ENCODE measurements around the gene WIPF2. TPM values are rescaled to one million over a fixed set of nuclear protein-coding genes. Genes with fewer than 3 reads are reported as not detected.

Gene WIPF2
- total RNA-seq, 1 donor from 2014 or later = 38.3 TPM

- H3K4me3 ChIP-seq = no peak overlapping the region
- DNase-seq = no peak
- peaks cover 23% of the 10 kb centered on the region for H3K4me1 ChIP-seq
- peaks cover 7% of the 10 kb centered on the region for H3K36me3 ChIP-seq
- ATAC-seq = no peak
- H3K27me3 ChIP-seq = no peaks in the 10 kb centered on the region
- intact Hi-C loops (cut with DNase I) = no loop called here
- H3K27ac ChIP-seq = no peak overlapping the region
- H3K9me3 ChIP-seq = no peaks in the 10 kb centered on the region
- no peak for TF ChIP-seq CTCF (IDR thresholded peaks at IDR 0.05)
These were observed 40.4 kb upstream of the WIPF2 start for GRCh38 chr17:40178660-40179059.

DNA sequence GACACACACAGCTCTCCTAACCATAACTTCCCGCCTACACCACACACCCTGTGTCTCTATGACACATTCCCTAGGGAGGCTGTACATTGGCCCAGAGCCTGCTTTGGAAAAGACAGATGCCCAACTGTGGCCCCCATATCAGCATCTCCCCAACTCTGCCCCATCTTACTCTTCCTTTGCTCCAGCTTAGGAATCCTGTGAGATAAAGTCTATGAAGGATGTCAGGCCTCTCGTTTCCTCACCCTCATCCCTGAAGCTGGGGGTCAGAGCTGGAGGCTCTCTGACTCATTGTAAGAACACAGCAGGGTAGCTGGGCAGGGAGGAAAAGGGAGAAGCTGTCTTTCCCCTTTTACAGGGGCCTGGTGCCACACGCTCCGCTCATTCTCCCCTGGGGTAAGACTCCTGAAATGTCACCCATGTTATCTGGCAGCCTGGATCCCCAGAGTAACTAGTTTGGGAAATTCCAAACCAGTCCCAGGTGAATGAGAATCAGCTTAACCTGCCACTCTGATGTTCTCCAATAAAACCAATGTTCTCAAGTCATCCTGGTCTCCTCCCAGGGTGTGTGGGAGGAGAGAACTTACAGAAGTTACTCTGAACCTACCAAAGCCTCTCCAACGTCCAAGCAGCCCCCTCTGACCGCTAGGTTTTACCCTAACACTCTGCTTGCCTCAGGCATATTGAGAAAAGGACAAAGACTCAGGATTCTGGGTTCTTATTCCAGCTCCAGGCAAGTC is 39.0 kb upstream of the WIPF2 start:
- TF ChIP-seq CTCF (IDR thresholded peaks at IDR 0.05) = no peak
- intact Hi-C loops (cut with DNase I) = no loop called here
- ATAC-seq (no peak), DNase-seq (no peak)
- H3K4me3 ChIP-seq = no peak overlapping the region
- no peaks in the 10 kb centered on the region for H3K36me3 ChIP-seq
- no peaks in the 10 kb centered on the region for H3K9me3 ChIP-seq
- no peaks in the 10 kb centered on the region for H3K27me3 ChIP-seq
- no peak overlapping the region for H3K27ac ChIP-seq
- peaks cover 24% of the 10 kb centered on the region for H3K4me1 ChIP-seq

GRCh38 chr17:40180694-40181093 is 38.4 kb upstream of the WIPF2 start:
- Histone ChIP-seq H3K27me3 (no peaks in the 10 kb centered on the region), H3K9me3 (no peaks in the 10 kb centered on the region), H3K4me3 (no peak overlapping the region), H3K36me3 (no peaks in the 10 kb centered on the region), H3K27ac (no peak overlapping the region), H3K4me1 (peaks cover 26% of the 10 kb centered on the region)
- DNase-seq = peak; percentile 74
- intact Hi-C loops (cut with DNase I) = no loop called here
- ATAC-seq = peak; percentile 13
- TF ChIP-seq CTCF (IDR thresholded peaks at IDR 0.05) = no peak

GRCh38 chr17:40181205-40181604 is 37.9 kb upstream of the WIPF2 start:
- Histone ChIP-seq H3K9me3 (no peaks in the 10 kb centered on the region), H3K27ac (no peak overlapping the region), H3K4me1 (peaks cover 25% of the 10 kb centered on the region), H3K36me3 (no peaks in the 10 kb centered on the region), H3K27me3 (no peaks in the 10 kb centered on the region), H3K4me3 (no peak overlapping the region)
- intact Hi-C loops (cut with DNase I) = no loop called here
- no peak for TF ChIP-seq CTCF (IDR thresholded peaks at IDR 0.05)
- no peak for ATAC-seq
- DNase-seq = no peak

GRCh38 chr17:40182606-40183005 is 36.5 kb upstream of the WIPF2 start:
- Histone ChIP-seq H3K27me3 (no peaks in the 10 kb centered on the region), H3K36me3 (no peaks in the 10 kb centered on the region), H3K4me1 (peaks cover 14% of the 10 kb centered on the region), H3K4me3 (no peak overlapping the region), H3K27ac (no peak overlapping the region), H3K9me3 (no peaks in the 10 kb centered on the region)
- no peak for ATAC-seq
- no peak for TF ChIP-seq CTCF (IDR thresholded peaks at IDR 0.05)
- no peak for DNase-seq
- intact Hi-C loops (cut with DNase I) = no loop called here

- no peaks in the 10 kb centered on the region for H3K36me3 ChIP-seq
- intact Hi-C loops (cut with DNase I) = no loop called here
- peaks cover 3% of the 10 kb centered on the region for H3K4me1 ChIP-seq
- no peak overlapping the region for H3K4me3 ChIP-seq
- no peaks in the 10 kb centered on the region for H3K9me3 ChIP-seq
- H3K27me3 ChIP-seq = no peaks in the 10 kb centered on the region
- ATAC-seq (no peak), DNase-seq (no peak)
- TF ChIP-seq CTCF (IDR thresholded peaks at IDR 0.05) = no peak
- H3K27ac ChIP-seq = no peak overlapping the region
These were observed 31.9 kb upstream of the WIPF2 start for GRCh38 chr17:40187238-40187637.
